ENCODE measurements around the gene PLXNC1.

DNA sequence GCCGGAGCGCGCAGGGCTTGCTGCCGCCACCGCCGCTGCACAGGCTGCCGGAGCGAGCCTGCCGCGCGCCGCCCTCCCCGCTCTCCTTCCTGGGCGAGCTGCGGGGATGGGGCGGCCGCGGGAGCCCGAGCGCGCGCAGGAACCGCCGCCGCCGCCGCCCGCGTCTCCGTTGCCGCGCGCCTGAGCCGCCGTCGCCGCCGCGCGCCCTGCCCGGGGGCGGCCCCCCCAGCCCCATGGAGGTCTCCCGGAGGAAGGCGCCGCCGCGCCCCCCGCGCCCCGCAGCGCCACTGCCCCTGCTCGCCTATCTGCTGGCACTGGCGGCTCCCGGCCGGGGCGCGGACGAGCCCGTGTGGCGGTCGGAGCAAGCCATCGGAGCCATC is 352 bp downstream of the PLXNC1 start:
- TF ChIP-seq, protein P1, sequence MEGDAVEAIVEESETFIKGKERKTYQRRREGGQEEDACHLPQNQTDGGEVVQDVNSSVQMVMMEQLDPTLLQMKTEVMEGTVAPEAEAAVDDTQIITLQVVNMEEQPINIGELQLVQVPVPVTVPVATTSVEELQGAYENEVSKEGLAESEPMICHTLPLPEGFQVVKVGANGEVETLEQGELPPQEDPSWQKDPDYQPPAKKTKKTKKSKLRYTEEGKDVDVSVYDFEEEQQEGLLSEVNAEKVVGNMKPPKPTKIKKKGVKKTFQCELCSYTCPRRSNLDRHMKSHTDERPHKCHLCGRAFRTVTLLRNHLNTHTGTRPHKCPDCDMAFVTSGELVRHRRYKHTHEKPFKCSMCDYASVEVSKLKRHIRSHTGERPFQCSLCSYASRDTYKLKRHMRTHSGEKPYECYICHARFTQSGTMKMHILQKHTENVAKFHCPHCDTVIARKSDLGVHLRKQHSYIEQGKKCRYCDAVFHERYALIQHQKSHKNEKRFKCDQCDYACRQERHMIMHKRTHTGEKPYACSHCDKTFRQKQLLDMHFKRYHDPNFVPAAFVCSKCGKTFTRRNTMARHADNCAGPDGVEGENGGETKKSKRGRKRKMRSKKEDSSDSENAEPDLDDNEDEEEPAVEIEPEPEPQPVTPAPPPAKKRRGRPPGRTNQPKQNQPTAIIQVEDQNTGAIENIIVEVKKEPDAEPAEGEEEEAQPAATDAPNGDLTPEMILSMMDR (IDR thresholded peaks at IDR 0.05): no peak
- no peak for TF ChIP-seq EZH2 (IDR thresholded peaks at IDR 0.05; ENCODE audit: borderline replicate concordance, insufficient read depth, low read depth, low read length, poor library complexity, severe bottlenecking)

All from B cell (primary cell).